ENCODE results near the gene SH3BGRL.

- TF ChIP-seq CTCF (IDR thresholded peaks at IDR 0.05 in 8 of 11, conservative IDR thresholded peaks at IDR 0.05 in 3 of 11) (no peak), POLR2AphosphoS5 (IDR thresholded peaks at IDR 0.05) (no peak)
Measured at GRCh38 chrX:81237516-81237915, 35.6 kb downstream of the SH3BGRL start.

Data from spleen (tissue), 7 donors.